Mesenchymal stem cell (in vitro differentiated cells and primary cell): Measurements from ENCODE around the gene ADGRV1.

Experiments
- DNase-seq: peaks from one replicate; pipeline ENCODE4 v3.0.0-alpha.2; 2013
- H2AFZ ChIP-seq: one replicate; pipeline ENCODE4 v1.6.1; 2013; ENCODE audit warnings: low read depth, mild to moderate bottlenecking, control low read depth, inconsistent platforms, low read length, moderate library complexity
- H2AK5ac ChIP-seq: 2 replicates; pipeline ENCODE4 v1.6.1; 2013; ENCODE audit warnings: low read length, moderate library complexity, mild to moderate bottlenecking, inconsistent platforms; ENCODE audit not compliant: severe bottlenecking
- H2BK120ac ChIP-seq: one replicate; pipeline ENCODE4 v1.6.1; 2013; ENCODE audit warnings: low read depth, mild to moderate bottlenecking, inconsistent platforms, low read length, moderate library complexity
- H2BK12ac ChIP-seq, 2 experiments: one replicate each; pipeline ENCODE4 v1.6.1; 2013; ENCODE audit warnings: inconsistent platforms in 2 of 2, low read length in 2 of 2, mild to moderate bottlenecking in 2 of 2, moderate library complexity in 2 of 2, control low read depth in 1 of 2
- H2BK15ac ChIP-seq: one replicate; pipeline ENCODE4 v1.6.1; 2013; ENCODE audit warnings: mild to moderate bottlenecking, low read depth, inconsistent platforms; ENCODE audit not compliant: poor library complexity, severe bottlenecking
- H2BK5ac ChIP-seq: 2 replicates; pipeline ENCODE4 v1.6.1; 2013; ENCODE audit warnings: low read depth, mild to moderate bottlenecking, low read length, control low read depth, inconsistent platforms; ENCODE audit not compliant: poor library complexity, severe bottlenecking
- H3K14ac ChIP-seq, 2 experiments: one replicate each; pipeline ENCODE4 v1.6.1; 2013; ENCODE audit warnings: inconsistent platforms in 2 of 2, low read length in 2 of 2, control low read depth in 1 of 2, mild to moderate bottlenecking in 1 of 2, moderate library complexity in 1 of 2
- H3K18ac ChIP-seq, 2 experiments: one replicate each; pipeline ENCODE4 v1.6.1; 2013; ENCODE audit warnings: inconsistent platforms in 2 of 2, low read length in 2 of 2, control low read depth in 1 of 2, low read depth in 1 of 2, mild to moderate bottlenecking in 1 of 2
- H3K23ac ChIP-seq, 2 experiments: one replicate each; pipeline ENCODE4 v1.6.1; 2013; ENCODE audit warnings: inconsistent platforms in 2 of 2, low read length in 2 of 2, mild to moderate bottlenecking in 2 of 2, moderate library complexity in 2 of 2, control low read depth in 1 of 2
- H3K27ac ChIP-seq: 2 replicates; pipeline ENCODE4 v1.5.1; 2013; ENCODE audit warnings: mild to moderate bottlenecking, moderate library complexity, low read length, control low read depth, inconsistent platforms; ENCODE audit not compliant: poor library complexity, severe bottlenecking
- H3K27me3 ChIP-seq, 2 experiments: 2 replicates each; pipeline versions ENCODE4 v1.6.1 to v1.7.0; 2013; ENCODE audit warnings: low read length in 2 of 2, mild to moderate bottlenecking in 2 of 2, moderate library complexity in 2 of 2, control low read depth in 1 of 2, inconsistent platforms in 1 of 2; ENCODE audit not compliant: control insufficient read depth in 1 of 2, insufficient read depth in 1 of 2
- H3K36me3 ChIP-seq, 2 experiments: 2 replicates each; pipeline versions ENCODE4 v1.6.1 to v1.7.0; 2013; ENCODE audit warnings: low read length in 2 of 2, control low read depth in 1 of 2, inconsistent platforms in 1 of 2, low read depth in 1 of 2, mild to moderate bottlenecking in 1 of 2; ENCODE audit not compliant: insufficient read depth in 2 of 2, control insufficient read depth in 1 of 2
- H3K4ac ChIP-seq, 2 experiments: one replicate each; pipeline ENCODE4 v1.6.1; 2013; ENCODE audit warnings: inconsistent platforms in 2 of 2, low read length in 2 of 2, mild to moderate bottlenecking in 2 of 2, moderate library complexity in 2 of 2, control low read depth in 1 of 2, low read depth in 1 of 2
- H3K4me1 ChIP-seq: 2 replicates; pipeline ENCODE4 v1.6.1; 2013; ENCODE audit warnings: low read depth, low read length, control low read depth; ENCODE audit not compliant: control insufficient read depth, insufficient read depth
- H3K4me2 ChIP-seq: 2 replicates; pipeline ENCODE4 v1.6.1; 2013; ENCODE audit warnings: low read length, mild to moderate bottlenecking, inconsistent platforms; ENCODE audit not compliant: poor library complexity, severe bottlenecking
- H3K4me3 ChIP-seq, 2 experiments: 2 replicates each; pipeline versions ENCODE4 v1.5.1 to v1.7.0; 2013; ENCODE audit warnings: low read length in 2 of 2, mild to moderate bottlenecking in 2 of 2, control low read depth in 1 of 2, low read depth in 1 of 2; ENCODE audit not compliant: insufficient read depth in 1 of 2
- H3K79me1 ChIP-seq: replicated peaks from 2 replicates; pipeline ENCODE4 v1.6.1; 2013; ENCODE audit warnings: mild to moderate bottlenecking, control low read depth, low read length, inconsistent platforms; ENCODE audit not compliant: poor library complexity, severe bottlenecking
- H3K9ac ChIP-seq: 2 replicates; pipeline ENCODE4 v1.7.0; 2013; ENCODE audit warnings: mild to moderate bottlenecking, low read length, moderate library complexity
- H3K9me3 ChIP-seq: 2 replicates; pipeline ENCODE4 v1.7.0; 2013; ENCODE audit warnings: mild to moderate bottlenecking, low read length; ENCODE audit not compliant: control insufficient read depth
- H4K8ac ChIP-seq: one replicate; pipeline ENCODE4 v1.6.1; 2013; ENCODE audit warnings: inconsistent platforms, mild to moderate bottlenecking, low read length, moderate library complexity
- H4K91ac ChIP-seq: one replicate; pipeline ENCODE4 v1.6.1; 2013; ENCODE audit warnings: mild to moderate bottlenecking, low read length, inconsistent platforms
- WGBS: methylation state at CpG from one replicate; pipeline ENCODE4 v1.1.7; 2013; ENCODE audit warnings: mixed read lengths; 5-methylcytosine and 5-hydroxymethylcytosine counted together

ADGRV1 gene

GRCh38 chr5:90557391-90557790, 1.2 kb upstream of the ADGRV1 start:
- Histone ChIP-seq H4K8ac (no peak overlapping the region), H3K27me3 (peaks cover 48 to 81% of the 10 kb centered on the region in 2 experiments), H2AK5ac (no peak overlapping the region), H3K4me2 (no peak overlapping the region), H3K9ac (no peak overlapping the region), H3K27ac (no peak overlapping the region), H3K9me3 (no peaks in the 10 kb centered on the region), H2AFZ (no peak overlapping the region), H2BK12ac (no peak overlapping the region), H3K36me3 (no peaks in the 10 kb centered on the region), H2BK120ac (no peak overlapping the region), H2BK15ac (no peak overlapping the region), H3K4me1 (peaks cover 8% of the 10 kb centered on the region), H3K4me3 (no peak overlapping the region), H3K14ac (no peak overlapping the region), H2BK5ac (no peak overlapping the region), H3K4ac (no peak overlapping the region), H3K79me1 (no peaks in the 10 kb centered on the region), H4K91ac (no peak overlapping the region), H3K23ac (no peak overlapping the region), H3K18ac (no peak overlapping the region)
- WGBS, result 7% methylated on average over 7 of the region's 9 CpGs
- peak; percentile 4 for DNase-seq

GRCh38 chr5:90557871-90558270, 726 bp upstream of the ADGRV1 start:
- Histone ChIP-seq H2BK12ac (no peak overlapping the region), H2BK120ac (no peak overlapping the region), H4K91ac (no peak overlapping the region), H3K23ac (no peak overlapping the region), H3K4me1 (peaks cover 8% of the 10 kb centered on the region), H4K8ac (no peak overlapping the region), H3K18ac (no peak overlapping the region), H3K79me1 (no peaks in the 10 kb centered on the region), H3K9me3 (no peaks in the 10 kb centered on the region), H3K36me3 (no peaks in the 10 kb centered on the region), H2BK15ac (no peak overlapping the region), H3K9ac (no peak overlapping the region), H2AFZ (no peak overlapping the region), H2BK5ac (no peak overlapping the region), H3K27me3 (peaks cover 45 to 76% of the 10 kb centered on the region in 2 experiments), H2AK5ac (no peak overlapping the region), H3K4me3 (peak overlapping the region in 1 of 2 experiments; percentile 72), H3K14ac (no peak overlapping the region), H3K27ac (no peak overlapping the region), H3K4ac (no peak overlapping the region), H3K4me2 (no peak overlapping the region)
- DNase-seq, result no peak
- WGBS, result 3% methylated on average over 2 of the region's 3 CpGs

- Histone ChIP-seq H2BK15ac (no peak overlapping the region), H4K91ac (no peak overlapping the region), H3K4ac (no peak overlapping the region), H4K8ac (no peak overlapping the region), H2BK5ac (no peak overlapping the region), H3K18ac (no peak overlapping the region), H2AFZ (no peak overlapping the region), H2BK120ac (no peak overlapping the region), H3K27me3 (peaks cover 39 to 61% of the 10 kb centered on the region in 2 experiments), H3K4me3 (no peak overlapping the region), H3K14ac (no peak overlapping the region), H3K27ac (no peak overlapping the region), H3K4me2 (no peak overlapping the region), H3K9ac (no peak overlapping the region), H3K23ac (no peak overlapping the region), H2AK5ac (no peak overlapping the region), H3K9me3 (no peaks in the 10 kb centered on the region), H2BK12ac (no peak overlapping the region), H3K4me1 (peaks cover 8% of the 10 kb centered on the region), H3K79me1 (no peaks in the 10 kb centered on the region), H3K36me3 (no peaks in the 10 kb centered on the region)
- DNase-seq, result no peak
- WGBS, result no CpG with 5 or more reads among the region's 2 CpGs
These were observed 2.2 kb downstream of the ADGRV1 start for GRCh38 chr5:90560771-90561170.

- H3K79me1 ChIP-seq, result no peaks in the 10 kb centered on the region
- H3K4me3 ChIP-seq, result no peak overlapping the region
- H3K4ac ChIP-seq, result no peak overlapping the region
- H2AFZ ChIP-seq, result no peak overlapping the region
- H3K36me3 ChIP-seq, result no peaks in the 10 kb centered on the region
- H3K4me1 ChIP-seq, result peaks cover 8% of the 10 kb centered on the region
- no peak overlapping the region for H3K27ac ChIP-seq
- H3K27me3 ChIP-seq, result peaks cover 29 to 51% of the 10 kb centered on the region in 2 experiments
- no peak overlapping the region for H4K8ac ChIP-seq
- no peak overlapping the region for H3K9ac ChIP-seq
- no peak overlapping the region for H2BK12ac ChIP-seq
- no peak overlapping the region for H3K4me2 ChIP-seq
- WGBS, result no CpG with 5 or more reads among the region's 1 CpG
- no peak overlapping the region for H2BK5ac ChIP-seq
- no peak overlapping the region for H2BK15ac ChIP-seq
- no peak overlapping the region for H3K14ac ChIP-seq
- no peak overlapping the region for H4K91ac ChIP-seq
- no peak overlapping the region for H3K18ac ChIP-seq
- no peak overlapping the region for H3K23ac ChIP-seq
- no peak overlapping the region for H2AK5ac ChIP-seq
- DNase-seq, result no peak
- no peak overlapping the region for H2BK120ac ChIP-seq
- no peaks in the 10 kb centered on the region for H3K9me3 ChIP-seq
These were observed 3.2 kb downstream of the ADGRV1 start for GRCh38 chr5:90561766-90562165.
